Measurements from ENCODE around the gene PSG6.
"Not testable (repeated sequence)": the region's sequence is repeated elsewhere in the genome, so short reads cannot be mapped to it uniquely, and the experiment has no call there.

Gene PSG6

DNA sequence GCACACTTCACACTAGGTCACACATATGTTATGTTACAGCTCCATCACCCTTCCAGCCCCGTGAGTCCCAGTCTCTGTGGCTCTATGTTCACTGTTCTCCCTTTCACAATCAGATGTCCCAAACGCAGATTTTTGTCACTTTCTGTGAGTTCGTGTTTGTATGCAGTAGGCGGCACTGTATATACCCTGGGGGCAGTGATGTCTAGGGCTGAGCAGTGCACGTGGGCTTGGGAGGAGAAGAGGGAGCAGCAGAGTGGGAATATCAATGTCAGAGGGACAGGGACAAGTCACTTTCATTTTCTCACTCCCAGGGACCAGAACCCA lies 60.2 kb downstream of the PSG6 start:
- POLR2A ChIA-PET: no interaction called here
- no peak for DNase-seq (ENCODE audit: low read depth, low spot score)
- TF ChIP-seq, protein P1, sequence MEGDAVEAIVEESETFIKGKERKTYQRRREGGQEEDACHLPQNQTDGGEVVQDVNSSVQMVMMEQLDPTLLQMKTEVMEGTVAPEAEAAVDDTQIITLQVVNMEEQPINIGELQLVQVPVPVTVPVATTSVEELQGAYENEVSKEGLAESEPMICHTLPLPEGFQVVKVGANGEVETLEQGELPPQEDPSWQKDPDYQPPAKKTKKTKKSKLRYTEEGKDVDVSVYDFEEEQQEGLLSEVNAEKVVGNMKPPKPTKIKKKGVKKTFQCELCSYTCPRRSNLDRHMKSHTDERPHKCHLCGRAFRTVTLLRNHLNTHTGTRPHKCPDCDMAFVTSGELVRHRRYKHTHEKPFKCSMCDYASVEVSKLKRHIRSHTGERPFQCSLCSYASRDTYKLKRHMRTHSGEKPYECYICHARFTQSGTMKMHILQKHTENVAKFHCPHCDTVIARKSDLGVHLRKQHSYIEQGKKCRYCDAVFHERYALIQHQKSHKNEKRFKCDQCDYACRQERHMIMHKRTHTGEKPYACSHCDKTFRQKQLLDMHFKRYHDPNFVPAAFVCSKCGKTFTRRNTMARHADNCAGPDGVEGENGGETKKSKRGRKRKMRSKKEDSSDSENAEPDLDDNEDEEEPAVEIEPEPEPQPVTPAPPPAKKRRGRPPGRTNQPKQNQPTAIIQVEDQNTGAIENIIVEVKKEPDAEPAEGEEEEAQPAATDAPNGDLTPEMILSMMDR (IDR thresholded peaks at IDR 0.05; ENCODE audit: insufficient read depth, low read length, missing control alignments): no peak
- CTCF ChIA-PET: interaction anchor here (1.1 to 1.8 kb wide), 3 partner anchors 26 to 64 kb away, joined by 4 to 8 read pairs (median 6); no protein-coding TSS in a partner anchor
- no peak overlapping the region for H3K4me3 ChIP-seq (ENCODE audit: low read depth, low read length)

DNA sequence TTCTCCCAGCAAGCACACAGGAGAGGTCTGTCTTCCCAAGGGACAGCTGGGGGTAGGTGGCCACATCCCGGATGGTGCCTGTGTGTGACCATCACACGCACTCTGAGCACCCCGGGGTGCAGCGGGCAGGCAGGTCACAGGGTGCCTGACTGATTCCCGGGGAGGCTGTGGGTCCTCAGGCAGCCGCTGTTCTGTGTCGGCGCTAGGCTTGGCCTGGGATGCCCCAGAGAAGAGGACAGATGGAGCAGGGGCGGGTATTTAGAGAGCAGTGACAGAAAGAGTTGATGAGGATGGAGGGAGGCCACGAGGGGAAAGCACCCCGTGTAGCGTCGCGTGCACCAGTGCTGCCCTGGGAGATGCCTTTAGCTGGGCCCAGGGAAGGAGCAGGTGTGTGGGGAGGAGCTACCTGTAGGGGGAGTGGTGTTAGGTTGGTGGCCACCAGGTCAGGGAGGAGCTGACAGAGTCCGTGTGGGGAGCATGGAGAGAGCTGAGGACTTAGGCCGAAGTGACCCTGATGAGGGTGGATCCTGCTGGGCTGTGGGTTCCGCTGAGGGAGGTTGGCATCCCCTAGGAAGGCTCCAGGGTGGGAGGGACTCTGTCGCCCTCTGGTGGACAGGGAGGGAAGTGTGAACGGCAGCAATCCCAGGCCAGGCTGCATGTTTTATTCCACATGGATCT lies 60.7 kb downstream of the PSG6 start:
- POLR2A ChIA-PET; H3K4me3 ChIP-seq (ENCODE audit: low read depth, low read length); DNase-seq (ENCODE audit: low read depth, low spot score): not testable (repeated sequence)
- CTCF ChIA-PET: interaction anchor here (0.6 to 1.8 kb wide), 4 partner anchors 26 to 63 kb away, joined by 3 to 8 read pairs (median 5); no protein-coding TSS in a partner anchor

DNA sequence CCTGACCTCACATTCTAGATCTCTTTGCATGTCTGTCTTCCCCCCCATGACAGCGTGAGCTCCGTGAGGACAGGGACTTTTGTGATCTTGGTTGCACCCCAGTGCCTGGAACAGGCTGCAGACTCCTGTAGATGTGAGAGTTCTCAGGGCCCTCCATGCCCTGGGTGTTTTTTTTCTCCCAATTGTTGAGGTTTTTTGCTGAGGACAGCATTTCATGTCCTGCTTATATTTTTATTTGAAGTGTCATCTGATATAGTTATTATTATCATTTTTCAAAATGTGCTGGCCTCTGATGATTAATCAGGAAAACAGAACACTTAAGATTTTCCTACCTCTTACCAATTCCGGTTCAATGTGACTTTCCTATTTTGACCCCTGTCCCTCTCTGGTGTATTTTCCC lies 62.9 kb downstream of the PSG6 start:
- CTCF ChIA-PET; H3K4me3 ChIP-seq (ENCODE audit: low read depth, low read length); DNase-seq (ENCODE audit: low read depth, low spot score); POLR2A ChIA-PET: not testable (repeated sequence)

DNA sequence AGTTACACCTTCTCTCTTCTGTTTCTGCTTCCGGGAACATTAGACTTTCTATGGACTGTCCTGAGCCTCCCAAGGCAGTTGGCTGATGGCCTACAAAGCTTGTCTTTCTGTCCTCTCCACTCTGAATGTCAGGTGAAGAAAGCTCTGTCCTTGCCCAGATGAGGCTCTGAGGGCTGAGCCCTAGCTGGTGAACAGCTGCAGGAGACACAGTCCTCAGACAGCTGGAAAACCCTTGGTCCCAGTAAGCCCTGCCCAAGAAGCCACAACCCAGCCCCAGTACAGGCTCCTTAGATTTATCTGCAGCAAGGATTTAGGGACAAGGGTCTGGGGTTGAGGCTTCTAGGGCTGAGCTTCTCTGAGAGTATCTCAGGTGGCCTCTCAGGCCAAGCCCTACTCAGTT lies 64.5 kb downstream of the PSG6 start:
- H3K4me3 ChIP-seq (ENCODE audit: low read depth, low read length); POLR2A ChIA-PET; DNase-seq (ENCODE audit: low read depth, low spot score): not testable (repeated sequence)
- CTCF ChIA-PET: interaction anchor here (1.2 kb wide), 1 partner anchor 33 kb away, joined by 3 read pairs; no protein-coding TSS in a partner anchor

DNA sequence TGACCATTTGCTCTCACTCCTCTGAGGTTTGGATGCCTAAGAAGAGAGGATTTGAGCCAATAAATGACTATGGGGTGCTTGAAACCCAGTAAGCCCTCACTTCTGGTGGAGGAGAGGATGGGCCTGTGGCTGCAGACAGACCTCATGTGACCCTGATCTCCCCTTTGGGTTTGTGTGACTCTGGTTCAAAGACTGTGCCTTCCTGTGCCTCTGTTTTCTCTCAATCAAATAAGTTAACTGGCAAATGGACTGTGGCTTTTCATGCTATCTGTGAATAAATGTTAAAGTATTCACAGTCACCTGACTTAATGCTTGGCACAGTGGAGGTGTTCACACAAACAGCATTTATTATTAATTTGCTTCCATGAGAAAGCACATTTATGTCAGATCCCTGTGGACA lies 64.9 kb downstream of the PSG6 start:
- H3K4me3 ChIP-seq (ENCODE audit: low read depth, low read length); POLR2A ChIA-PET; DNase-seq (ENCODE audit: low read depth, low spot score): not testable (repeated sequence)
- CTCF ChIA-PET: interaction anchor here (1.2 kb wide), 1 partner anchor 34 kb away, joined by 3 read pairs; no protein-coding TSS in a partner anchor

Measured in AG04449 (cell line).